Measurements from ENCODE around the gene CORO2A.
"Not testable (repeated sequence)": the region's sequence is repeated elsewhere in the genome, so short reads cannot be mapped to it uniquely, and the experiment has no call there.

CORO2A gene

GRCh38 chr9:98101868-98102273, 90.6 kb downstream of the CORO2A start:
- peak; percentile 91 for DNase-seq

- no peak for DNase-seq
Observed at GRCh38 chr9:98101416-98101815, 91.0 kb downstream of the CORO2A start.

- DNase-seq: no peak
Observed at GRCh38 chr9:98100456-98100855, 92.0 kb downstream of the CORO2A start.

GRCh38 chr9:98099898-98100297, 92.5 kb downstream of the CORO2A start:
- DNase-seq: peak; percentile 36

GRCh38 chr9:98099346-98099745, 93.1 kb downstream of the CORO2A start:
- DNase-seq: peak; percentile 44

- peak; percentile 63 for DNase-seq
Observed at GRCh38 chr9:98097836-98098235, 94.6 kb downstream of the CORO2A start.

- DNase-seq: no peak
Observed at GRCh38 chr9:98096091-98096490, 96.3 kb downstream of the CORO2A start.

GRCh38 chr9:98095401-98095800, 97.0 kb downstream of the CORO2A start:
- DNase-seq: no peak

DNA sequence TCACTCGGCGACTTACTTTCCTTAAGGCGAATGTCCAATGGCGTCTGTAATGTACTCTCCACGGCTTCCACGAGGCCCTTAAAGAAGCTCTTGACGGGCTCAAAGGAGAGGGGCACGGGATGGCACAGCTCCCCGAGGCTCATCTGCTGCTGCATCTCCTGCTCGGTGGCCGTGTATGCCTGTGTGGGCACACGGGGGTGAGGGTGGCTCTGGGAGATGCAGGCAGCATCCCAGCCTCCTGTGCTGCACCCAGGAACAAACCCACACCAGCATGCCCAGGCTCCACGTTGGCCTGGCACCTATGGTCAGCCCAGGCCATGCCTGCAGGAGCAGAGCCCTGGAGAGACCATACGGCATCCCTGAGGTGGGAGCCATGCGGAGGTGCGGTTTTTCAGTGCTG, 97.6 kb downstream of the CORO2A start:
- no peak for DNase-seq

DNA sequence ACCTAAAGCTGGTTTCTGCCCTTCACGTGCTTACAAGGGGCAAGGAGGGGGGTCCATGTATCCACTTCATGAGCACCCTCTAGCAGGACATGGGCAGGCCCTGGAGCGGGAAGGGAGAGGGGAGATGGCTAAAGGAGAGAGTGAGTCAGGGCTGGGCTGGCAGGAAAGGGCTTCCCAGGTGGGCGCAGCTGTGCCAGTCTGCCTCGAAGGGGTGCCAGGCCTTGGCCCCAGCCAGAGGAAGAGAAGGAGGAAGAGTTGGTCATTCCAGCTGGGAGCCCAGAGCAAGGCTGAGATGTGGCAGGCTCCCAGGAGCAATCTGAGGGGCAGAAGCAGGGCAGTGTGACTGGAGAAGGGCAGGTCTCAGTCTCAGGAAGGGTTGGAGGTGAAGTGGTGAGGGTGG, 98.1 kb downstream of the CORO2A start:
- DNase-seq: no peak

- peak; percentile 33 for DNase-seq
Observed at GRCh38 chr9:98092613-98092931, 99.9 kb downstream of the CORO2A start.

GRCh38 chr9:98091735-98092612, 100.5 kb downstream of the CORO2A start:
- no peak for DNase-seq

DNA sequence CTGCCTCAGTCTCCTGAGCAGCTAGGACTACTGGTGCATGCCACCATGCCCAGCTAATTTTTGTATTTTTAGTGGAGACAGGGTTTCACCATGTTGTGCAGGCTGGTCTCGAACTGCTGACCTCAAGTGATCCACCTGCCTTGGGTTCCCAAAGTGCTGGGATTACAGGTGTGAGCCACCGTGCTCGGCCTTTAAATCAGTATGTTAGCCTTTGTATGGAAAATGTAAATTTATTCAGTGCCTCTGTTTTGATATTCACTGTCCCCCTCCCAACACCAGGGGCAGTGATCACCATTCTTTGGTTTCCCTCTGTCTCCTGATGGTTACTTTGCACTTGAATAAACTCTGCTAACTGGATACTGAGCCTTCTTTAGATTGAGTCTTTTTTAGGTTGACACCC, 101.8 kb downstream of the CORO2A start:
- not testable (repeated sequence) for DNase-seq

GRCh38 chr9:98087420-98088354, 104.8 kb downstream of the CORO2A start:
- DNase-seq: peak; percentile 64

DNA sequence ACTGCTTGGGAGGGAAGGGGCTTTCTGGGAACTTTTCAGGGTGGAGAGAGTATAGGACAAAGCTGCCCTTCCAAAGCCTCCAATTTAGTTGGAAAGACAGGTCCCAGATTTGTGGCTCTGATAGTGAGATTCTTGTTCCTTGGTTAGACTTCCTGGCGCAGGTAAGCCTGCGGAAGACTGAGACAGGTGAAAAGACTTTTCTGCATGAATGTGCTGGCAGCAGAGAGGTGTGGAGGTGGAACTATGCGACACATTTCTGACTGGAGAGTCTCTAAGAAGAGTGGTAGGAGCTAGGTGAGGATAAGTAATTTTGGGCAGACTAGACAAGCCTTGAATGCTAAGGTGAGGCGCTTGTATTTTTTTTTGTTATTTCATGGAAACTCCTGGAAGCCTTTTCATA, 106.0 kb downstream of the CORO2A start:
- no peak for DNase-seq

DNA sequence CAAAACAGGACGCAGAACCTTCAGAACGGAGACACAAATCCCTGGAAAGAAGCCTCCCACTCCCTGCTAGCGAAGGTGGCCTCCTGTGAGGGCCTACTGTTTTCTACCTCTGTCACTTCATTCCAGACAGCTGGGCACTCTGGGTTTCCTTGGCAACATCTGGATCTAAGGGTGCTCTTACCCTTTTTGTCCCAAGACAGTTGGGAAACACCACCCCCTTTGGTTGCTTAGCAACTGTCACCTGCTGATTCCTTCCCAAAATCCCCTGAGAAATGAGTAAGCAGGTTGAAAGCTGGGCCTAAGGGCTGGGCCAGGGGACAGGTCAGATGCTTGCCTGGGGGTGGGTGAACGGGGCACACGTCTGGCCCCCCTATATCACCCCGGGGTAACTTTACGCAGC, 106.5 kb downstream of the CORO2A start:
- no peak for DNase-seq

GRCh38 chr9:98085058-98085457, 107.4 kb downstream of the CORO2A start:
- no peak for DNase-seq

DNA sequence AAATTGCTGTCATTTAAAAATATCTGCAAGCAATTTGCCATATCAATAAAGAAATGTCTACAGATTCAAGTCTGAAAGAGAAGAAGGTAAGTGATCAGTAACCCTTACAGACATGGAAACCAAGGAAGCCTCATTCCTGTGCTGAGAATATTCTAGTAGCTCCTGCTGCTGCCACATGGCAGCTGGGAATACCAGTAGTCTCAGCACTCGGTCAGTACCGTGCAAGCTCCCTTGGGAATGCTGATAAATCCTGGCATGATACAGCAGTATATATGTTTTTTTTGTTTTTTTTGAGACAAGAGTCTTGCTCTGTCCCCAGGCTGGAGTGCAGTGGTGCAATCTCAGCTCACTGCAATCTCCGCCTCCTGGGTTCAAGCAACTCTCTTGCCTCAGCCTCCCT, 108.0 kb downstream of the CORO2A start:
- no peak for DNase-seq

DNA sequence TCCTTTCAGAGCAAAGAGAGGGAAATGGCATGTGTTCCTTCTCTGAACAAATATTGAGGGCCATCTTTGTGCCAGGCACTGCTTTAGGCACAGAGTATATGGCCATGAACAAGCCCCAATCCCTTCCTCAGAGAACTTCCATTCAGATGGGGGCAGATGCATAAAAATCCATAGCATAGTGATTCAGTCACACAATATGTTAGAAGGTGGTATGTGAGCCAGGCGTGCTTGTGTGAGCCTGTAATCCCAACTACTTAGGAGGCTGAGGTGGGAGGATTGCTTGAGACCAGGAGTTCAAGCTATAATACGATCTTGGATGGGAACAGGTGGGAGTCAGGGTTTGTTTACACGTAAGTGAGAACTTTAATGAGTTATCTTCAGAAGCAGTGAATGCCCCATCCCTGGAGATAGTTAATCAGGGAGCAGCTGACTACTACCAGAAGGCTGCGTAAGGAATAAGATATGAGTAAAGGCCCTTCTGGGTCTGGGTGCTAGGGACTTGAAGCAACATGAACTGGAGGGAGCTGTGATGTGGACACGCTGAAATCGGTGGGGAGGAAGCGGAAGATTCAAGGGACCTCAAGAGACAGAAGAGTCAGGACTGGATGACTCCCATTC, 108.8 kb downstream of the CORO2A start:
- no peak for DNase-seq

GRCh38 chr9:98083061-98083501, 109.4 kb downstream of the CORO2A start:
- no peak for DNase-seq

DNA sequence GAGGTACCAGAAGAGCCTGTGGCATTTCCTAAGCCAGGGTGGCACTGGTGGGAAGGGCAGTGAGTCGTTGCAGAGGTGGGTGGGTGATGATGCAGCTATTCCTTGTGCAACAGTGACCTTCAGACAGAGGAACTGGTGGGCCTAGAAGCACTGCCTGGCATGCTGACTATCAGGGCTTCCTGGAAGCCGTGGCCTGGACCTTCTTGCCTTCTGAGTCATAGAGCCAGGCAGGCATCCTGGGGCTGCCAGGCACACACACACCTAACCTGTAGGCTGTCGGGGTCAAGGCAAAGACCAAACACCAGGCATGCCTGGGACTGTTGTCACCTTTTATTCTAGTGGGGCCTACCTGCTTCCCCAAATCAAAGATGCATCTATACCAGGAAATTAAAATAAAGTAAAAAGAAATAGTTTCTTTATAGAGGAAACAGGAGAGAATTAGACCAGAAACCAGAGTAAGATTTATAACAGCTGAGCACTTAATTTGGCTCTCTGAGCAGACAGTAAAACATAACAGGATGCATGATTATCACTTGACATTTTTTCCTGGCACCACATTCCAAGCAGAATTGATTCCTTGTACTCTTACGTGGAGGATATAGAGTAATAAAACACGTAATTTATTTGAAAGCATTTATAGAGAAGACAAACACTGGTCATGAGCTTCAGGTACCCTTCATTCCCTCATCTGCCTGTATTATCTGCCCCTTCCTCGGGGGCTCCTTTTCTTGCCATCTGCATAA, 110.8 kb downstream of the CORO2A start:
- no peak for DNase-seq

GRCh38 chr9:98080780-98081179, 111.7 kb downstream of the CORO2A start:
- no peak for DNase-seq

GRCh38 chr9:98080326-98080725, 112.1 kb downstream of the CORO2A start:
- no peak for DNase-seq
